ENCODE results near the gene CTNNA3. TPM values are rescaled to one million over a fixed set of nuclear protein-coding genes. Genes with fewer than 3 reads are reported as not detected.

The CTNNA3 gene
- total and polyA plus RNA-seq, 4 donors = 0.16 to 2.4 (median 1.4) TPM

DNA sequence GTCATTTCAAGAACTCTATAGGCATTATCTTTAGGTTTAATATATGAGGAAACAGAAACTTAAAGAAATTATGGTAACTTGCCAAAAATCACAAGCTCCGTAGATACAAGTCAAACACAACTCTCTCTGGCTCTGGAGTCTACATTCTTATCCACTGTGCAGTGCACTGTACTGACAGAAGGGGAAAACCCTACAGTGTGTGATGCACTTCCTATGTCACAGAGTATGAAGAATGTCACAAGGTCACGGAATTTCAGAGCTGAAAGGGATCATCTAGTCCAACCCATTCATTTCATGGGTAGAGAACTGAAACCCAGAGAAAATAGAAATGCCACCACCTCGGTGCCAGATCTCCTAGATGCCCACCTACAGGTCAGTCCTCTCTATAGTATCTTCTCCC lies 684.0 kb downstream of the CTNNA3 start:
- TF ChIP-seq TAF1 (conservative IDR thresholded peaks at IDR 0.05) = no peak
- TF ChIP-seq, protein P1, sequence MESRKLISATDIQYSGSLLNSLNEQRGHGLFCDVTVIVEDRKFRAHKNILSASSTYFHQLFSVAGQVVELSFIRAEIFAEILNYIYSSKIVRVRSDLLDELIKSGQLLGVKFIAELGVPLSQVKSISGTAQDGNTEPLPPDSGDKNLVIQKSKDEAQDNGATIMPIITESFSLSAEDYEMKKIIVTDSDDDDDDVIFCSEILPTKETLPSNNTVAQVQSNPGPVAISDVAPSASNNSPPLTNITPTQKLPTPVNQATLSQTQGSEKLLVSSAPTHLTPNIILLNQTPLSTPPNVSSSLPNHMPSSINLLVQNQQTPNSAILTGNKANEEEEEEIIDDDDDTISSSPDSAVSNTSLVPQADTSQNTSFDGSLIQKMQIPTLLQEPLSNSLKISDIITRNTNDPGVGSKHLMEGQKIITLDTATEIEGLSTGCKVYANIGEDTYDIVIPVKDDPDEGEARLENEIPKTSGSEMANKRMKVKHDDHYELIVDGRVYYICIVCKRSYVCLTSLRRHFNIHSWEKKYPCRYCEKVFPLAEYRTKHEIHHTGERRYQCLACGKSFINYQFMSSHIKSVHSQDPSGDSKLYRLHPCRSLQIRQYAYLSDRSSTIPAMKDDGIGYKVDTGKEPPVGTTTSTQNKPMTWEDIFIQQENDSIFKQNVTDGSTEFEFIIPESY (IDR thresholded peaks at IDR 0.05) = no peak
- TF ChIP-seq GABPA (IDR thresholded peaks at IDR 0.05 in 1 of 2, conservative IDR thresholded peaks at IDR 0.05 in 1 of 2) = no peak
- TF ChIP-seq, protein P2, sequence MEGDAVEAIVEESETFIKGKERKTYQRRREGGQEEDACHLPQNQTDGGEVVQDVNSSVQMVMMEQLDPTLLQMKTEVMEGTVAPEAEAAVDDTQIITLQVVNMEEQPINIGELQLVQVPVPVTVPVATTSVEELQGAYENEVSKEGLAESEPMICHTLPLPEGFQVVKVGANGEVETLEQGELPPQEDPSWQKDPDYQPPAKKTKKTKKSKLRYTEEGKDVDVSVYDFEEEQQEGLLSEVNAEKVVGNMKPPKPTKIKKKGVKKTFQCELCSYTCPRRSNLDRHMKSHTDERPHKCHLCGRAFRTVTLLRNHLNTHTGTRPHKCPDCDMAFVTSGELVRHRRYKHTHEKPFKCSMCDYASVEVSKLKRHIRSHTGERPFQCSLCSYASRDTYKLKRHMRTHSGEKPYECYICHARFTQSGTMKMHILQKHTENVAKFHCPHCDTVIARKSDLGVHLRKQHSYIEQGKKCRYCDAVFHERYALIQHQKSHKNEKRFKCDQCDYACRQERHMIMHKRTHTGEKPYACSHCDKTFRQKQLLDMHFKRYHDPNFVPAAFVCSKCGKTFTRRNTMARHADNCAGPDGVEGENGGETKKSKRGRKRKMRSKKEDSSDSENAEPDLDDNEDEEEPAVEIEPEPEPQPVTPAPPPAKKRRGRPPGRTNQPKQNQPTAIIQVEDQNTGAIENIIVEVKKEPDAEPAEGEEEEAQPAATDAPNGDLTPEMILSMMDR (IDR thresholded peaks at IDR 0.05; ENCODE audit: low read depth, low read length, missing input control) = no peak
- no peak for TF ChIP-seq RXRA (IDR thresholded peaks at IDR 0.05)
- no peak for TF ChIP-seq JUND (IDR thresholded peaks at IDR 0.05)
- TF ChIP-seq FOXA1 (IDR thresholded peaks at IDR 0.05) = no peak
- no peak for TF ChIP-seq SP1 (IDR thresholded peaks at IDR 0.05)
- TF ChIP-seq EGR1 (IDR thresholded peaks at IDR 0.05; ENCODE audit: low read depth in 2 of 2) = no peak
- TF ChIP-seq YY1 (IDR thresholded peaks at IDR 0.05) = no peak
- TF ChIP-seq FOXA2 (IDR thresholded peaks at IDR 0.05) = no peak
- TF ChIP-seq, protein P3, sequence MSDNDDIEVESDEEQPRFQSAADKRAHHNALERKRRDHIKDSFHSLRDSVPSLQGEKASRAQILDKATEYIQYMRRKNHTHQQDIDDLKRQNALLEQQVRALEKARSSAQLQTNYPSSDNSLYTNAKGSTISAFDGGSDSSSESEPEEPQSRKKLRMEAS (IDR thresholded peaks at IDR 0.05) = no peak
- no peak for TF ChIP-seq HNF4G (IDR thresholded peaks at IDR 0.05)
- TF ChIP-seq RAD21 (IDR thresholded peaks at IDR 0.05) = no peak
- TF ChIP-seq NR2F2 (IDR thresholded peaks at IDR 0.05) = no peak
- no peak for TF ChIP-seq HNF4A (conservative IDR thresholded peaks at IDR 0.05)
- TF ChIP-seq, protein P4, sequence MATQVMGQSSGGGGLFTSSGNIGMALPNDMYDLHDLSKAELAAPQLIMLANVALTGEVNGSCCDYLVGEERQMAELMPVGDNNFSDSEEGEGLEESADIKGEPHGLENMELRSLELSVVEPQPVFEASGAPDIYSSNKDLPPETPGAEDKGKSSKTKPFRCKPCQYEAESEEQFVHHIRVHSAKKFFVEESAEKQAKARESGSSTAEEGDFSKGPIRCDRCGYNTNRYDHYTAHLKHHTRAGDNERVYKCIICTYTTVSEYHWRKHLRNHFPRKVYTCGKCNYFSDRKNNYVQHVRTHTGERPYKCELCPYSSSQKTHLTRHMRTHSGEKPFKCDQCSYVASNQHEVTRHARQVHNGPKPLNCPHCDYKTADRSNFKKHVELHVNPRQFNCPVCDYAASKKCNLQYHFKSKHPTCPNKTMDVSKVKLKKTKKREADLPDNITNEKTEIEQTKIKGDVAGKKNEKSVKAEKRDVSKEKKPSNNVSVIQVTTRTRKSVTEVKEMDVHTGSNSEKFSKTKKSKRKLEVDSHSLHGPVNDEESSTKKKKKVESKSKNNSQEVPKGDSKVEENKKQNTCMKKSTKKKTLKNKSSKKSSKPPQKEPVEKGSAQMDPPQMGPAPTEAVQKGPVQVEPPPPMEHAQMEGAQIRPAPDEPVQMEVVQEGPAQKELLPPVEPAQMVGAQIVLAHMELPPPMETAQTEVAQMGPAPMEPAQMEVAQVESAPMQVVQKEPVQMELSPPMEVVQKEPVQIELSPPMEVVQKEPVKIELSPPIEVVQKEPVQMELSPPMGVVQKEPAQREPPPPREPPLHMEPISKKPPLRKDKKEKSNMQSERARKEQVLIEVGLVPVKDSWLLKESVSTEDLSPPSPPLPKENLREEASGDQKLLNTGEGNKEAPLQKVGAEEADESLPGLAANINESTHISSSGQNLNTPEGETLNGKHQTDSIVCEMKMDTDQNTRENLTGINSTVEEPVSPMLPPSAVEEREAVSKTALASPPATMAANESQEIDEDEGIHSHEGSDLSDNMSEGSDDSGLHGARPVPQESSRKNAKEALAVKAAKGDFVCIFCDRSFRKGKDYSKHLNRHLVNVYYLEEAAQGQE (IDR thresholded peaks at IDR 0.05) = no peak
- TF ChIP-seq, protein P5, sequence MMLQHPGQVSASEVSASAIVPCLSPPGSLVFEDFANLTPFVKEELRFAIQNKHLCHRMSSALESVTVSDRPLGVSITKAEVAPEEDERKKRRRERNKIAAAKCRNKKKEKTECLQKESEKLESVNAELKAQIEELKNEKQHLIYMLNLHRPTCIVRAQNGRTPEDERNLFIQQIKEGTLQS (IDR thresholded peaks at IDR 0.05) = no peak
- no peak overlapping the region for H3K9ac ChIP-seq (ENCODE audit: low read depth in 1 of 2, low read length in 2 of 2)
- no peaks in the 10 kb centered on the region for H3K36me3 ChIP-seq (ENCODE audit: control insufficient read depth in 4 of 4, insufficient read depth in 3 of 4, low read depth in 1 of 4, low read length in 3 of 4)
- no peaks in the 10 kb centered on the region for H3K9me3 ChIP-seq (ENCODE audit: control insufficient read depth in 4 of 4, low read length in 3 of 4)
- no peaks in the 10 kb centered on the region for H3K4me1 ChIP-seq (ENCODE audit: control insufficient read depth in 4 of 4, insufficient read depth in 4 of 4, low read length in 3 of 4)
- no peak overlapping the region for H3K27ac ChIP-seq (ENCODE audit: low read depth in 1 of 2, low read length in 2 of 2)
- no peak for DNase-seq (ENCODE audit: low spot score)
- 89% methylated on average over 3 of the region's 3 CpGs for WGBS
- H3K27me3 ChIP-seq (ENCODE audit: control insufficient read depth in 4 of 4, insufficient read depth in 4 of 4, low read length in 3 of 4) = no peaks in the 10 kb centered on the region
- no peak overlapping the region for H3K4me3 ChIP-seq (ENCODE audit: low read depth in 1 of 3, low read length in 3 of 3)
